HL-60 (cell line): ENCODE measurements around the gene TRIO.

ENCODE experiments used
- DNase-seq, 2 experiments: peaks; one replicate each; pipeline ENCODE4 v3.0.0-alpha.2; 2010 to 2020; ENCODE audit warnings: low read depth in 1 of 2, low spot score in 1 of 2
- H3K27ac ChIP-seq: fragments of 250-450 bp; sonication (Bioruptor Pico); replicated peaks from 2 replicates; pipeline ENCODE4 v1.5.1; 2020; ENCODE audit warnings: mild to moderate bottlenecking, moderate library complexity
- H3K27me3 ChIP-seq: fragments of 250-450 bp; sonication (Bioruptor Pico); 2 replicates; pipeline ENCODE4 v1.5.1; 2021; ENCODE audit warnings: mild to moderate bottlenecking, moderate library complexity; ENCODE audit not compliant: insufficient read depth, poor library complexity, severe bottlenecking
- H3K4me3 ChIP-seq: replicated peaks from 2 replicates; pipeline ENCODE4 v1.5.1; 2011; ENCODE audit warnings: mild to moderate bottlenecking, control low read depth, low read length; ENCODE audit not compliant: insufficient read depth
- CTCF ChIP-seq: IDR thresholded peaks from one replicate; pipeline ENCODE4 v1.5.1; 2011; ENCODE audit warnings: low read length, control low read depth, inconsistent platforms; ENCODE audit not compliant: insufficient read depth
- GABPA ChIP-seq: IDR thresholded peaks from 2 replicates; pipeline ENCODE4 v1.6.1; 2012; ENCODE audit warnings: low read depth
- POLR2AphosphoS5 ChIP-seq: IDR thresholded peaks from 2 replicates; pipeline ENCODE4 v1.6.1; 2012; ENCODE audit warnings: low read depth
- REST ChIP-seq: IDR thresholded peaks from 2 replicates; pipeline ENCODE4 v1.6.1; 2012; ENCODE audit warnings: low read depth; ENCODE audit not compliant: insufficient replicate concordance
- SPI1 ChIP-seq: IDR thresholded peaks from 2 replicates; pipeline ENCODE4 v1.6.1; 2012; ENCODE audit warnings: low read depth, mild to moderate bottlenecking, borderline replicate concordance

Gene TRIO

GRCh38 chr5:14460844-14461398 lies 317.8 kb downstream of the TRIO start:
- Histone ChIP-seq H3K4me3 (no peak overlapping the region), H3K27me3 (no peaks in the 10 kb centered on the region)

GRCh38 chr5:14462681-14463080 lies 319.5 kb downstream of the TRIO start:
- H3K27me3 ChIP-seq: no peaks in the 10 kb centered on the region
- no peak overlapping the region for H3K4me3 ChIP-seq
- DNase-seq: no peak
- no peak overlapping the region for H3K27ac ChIP-seq
- no peak for TF ChIP-seq REST
- no peak for TF ChIP-seq SPI1
- TF ChIP-seq CTCF: no peak
- no peak for TF ChIP-seq POLR2AphosphoS5
- TF ChIP-seq GABPA: no peak

More at GRCh38 chr5:14460844-14461398, 317.8 kb downstream of the TRIO start:
- H3K27ac ChIP-seq: no peak overlapping the region
- no peak for DNase-seq
- TF ChIP-seq REST (no peak), SPI1 (no peak), GABPA (no peak)

- TF ChIP-seq SPI1 (peak; percentile 8; the same call in 1 of the 2 replicates), REST (no peak), POLR2AphosphoS5 (no peak), CTCF (no peak), GABPA (no peak)
- Histone ChIP-seq H3K27ac (peak overlapping the region; percentile 38; the same call in 1 of the 2 replicates), H3K27me3 (no peaks in the 10 kb centered on the region), H3K4me3 (no peak overlapping the region)
- peak; percentile 60 to 72 for DNase-seq
These were observed 320.5 kb downstream of the TRIO start for GRCh38 chr5:14463629-14464028.
